Smooth muscle cell (in vitro differentiated cells): ENCODE results near the gene RTN3. TPM values are rescaled to one million over a fixed set of nuclear protein-coding genes. Genes with fewer than 3 reads are reported as not detected.
A peak's percentile ranks its signal among the peaks of the same experiment; 100 is the strongest.

ENCODE experiments used
- DNase-seq: peaks from one replicate; lab custom pipeline; 2025; ENCODE audit not compliant: unreplicated experiment; lab: John Stamatoyannopoulos, UW
- H2AFZ ChIP-seq: fragments of 200-600 bp; sonication (generic); 2 replicates; pipeline ENCODE4 v1.6.0; 2016; ENCODE audit warnings: antibody characterized with exemption, low read depth, mild to moderate bottlenecking
- H3F3A ChIP-seq: fragments of 200-600 bp; sonication (generic); 2 replicates; pipeline ENCODE4 v1.6.0; 2017; ENCODE audit warnings: antibody characterized with exemption, low read depth
- H3K27ac ChIP-seq: fragments of 200-600 bp; sonication (generic); 2 replicates; pipeline ENCODE4 v1.5.1; 2016; ENCODE audit warnings: low read depth, mild to moderate bottlenecking
- H3K27me3 ChIP-seq: fragments of 200-600 bp; sonication (generic); 2 replicates; pipeline ENCODE4 v1.6.1; 2016; ENCODE audit warnings: low read depth, mild to moderate bottlenecking
- H3K36me3 ChIP-seq: fragments of 200-600 bp; sonication (generic); 2 replicates; pipeline ENCODE4 v1.5.1; 2016; ENCODE audit warnings: low read depth
- H3K4me1 ChIP-seq: fragments of 200-600 bp; sonication (generic); 2 replicates; pipeline ENCODE4 v1.5.1; 2016; ENCODE audit warnings: low read depth
- H3K4me2 ChIP-seq: fragments of 200-600 bp; sonication (generic); 2 replicates; pipeline ENCODE4 v1.6.0; 2016; ENCODE audit warnings: mild to moderate bottlenecking
- H3K4me3 ChIP-seq: fragments of 200-600 bp; sonication (generic); 2 replicates; pipeline ENCODE4 v1.5.1; 2016; ENCODE audit warnings: mild to moderate bottlenecking
- H3K79me2 ChIP-seq: fragments of 200-600 bp; sonication (generic); 2 replicates; pipeline ENCODE4 v1.6.0; 2016; ENCODE audit warnings: low read depth, mild to moderate bottlenecking
- H3K9ac ChIP-seq: fragments of 200-600 bp; sonication (generic); 2 replicates; pipeline ENCODE4 v1.6.0; 2016; ENCODE audit warnings: low read depth
- H3K9me3 ChIP-seq: fragments of 200-600 bp; sonication (generic); replicated peaks from 2 replicates; pipeline ENCODE4 v1.5.1; 2016; ENCODE audit warnings: low read depth
- H4K20me1 ChIP-seq: fragments of 200-600 bp; sonication (generic); 2 replicates; pipeline ENCODE4 v1.6.0; 2016; ENCODE audit warnings: low read depth
- CTCF ChIP-seq: fragments of 200-600 bp; sonication (generic); IDR thresholded peaks from 2 replicates; pipeline ENCODE4 v1.5.1; 2017; ENCODE audit warnings: borderline replicate concordance, mild to moderate bottlenecking, antibody characterized with exemption; ENCODE audit not compliant: insufficient read depth, poor library complexity, severe bottlenecking
- WGBS: methylation state at CpG from one replicate; pipeline ENCODE4 v1.1.7; 2016; ENCODE audit warnings: low lambda C conversion rate; 5-methylcytosine and 5-hydroxymethylcytosine counted together
- polyA plus RNA-seq: library from polyadenylated mRNA; unstranded; fragments of >200 nt; fragmentation: Nextera tagmentation; extraction: Ambion mirVana; gene quantifications from 2 replicates; pipeline ENCODE4 v1.2.1, GENCODE V29; 2016
- total RNA-seq: library from RNA; depleted of rRNA; stranded (reverse); fragments of >200 nt; gene quantifications from 2 replicates; pipeline ENCODE4 v1.2.3, GENCODE V29; 2014

The RTN3 gene
- total and polyA plus RNA-seq, 2 experiments from 2014 or later: 43.5 to 64.9 TPM

- H3K79me2 ChIP-seq: peaks cover 58% of the 10 kb centered on the region
- H3F3A ChIP-seq: peaks cover 28% of the 10 kb centered on the region
- no peak for TF ChIP-seq CTCF
- H3K9me3 ChIP-seq: no peaks in the 10 kb centered on the region
- H2AFZ ChIP-seq: no peak overlapping the region
- H3K4me1 ChIP-seq: peaks cover 7% of the 10 kb centered on the region
- H3K27me3 ChIP-seq: no peaks in the 10 kb centered on the region
- no peak overlapping the region for H3K4me2 ChIP-seq
- H3K9ac ChIP-seq: no peak overlapping the region
- H3K27ac ChIP-seq: peak overlapping the region; percentile 89
- H3K4me3 ChIP-seq: no peak overlapping the region
- H3K36me3 ChIP-seq: no peaks in the 10 kb centered on the region
- WGBS: 84% methylated on average over 6 of the region's 6 CpGs
- no peak for DNase-seq
- peaks cover 71% of the 10 kb centered on the region for H4K20me1 ChIP-seq
These were observed 30.5 kb downstream of the RTN3 start for GRCh38 chr11:63711838-63712237.

GRCh38 chr11:63713766-63714165, 32.5 kb downstream of the RTN3 start:
- Histone ChIP-seq H3K4me2 (no peak overlapping the region), H3F3A (peaks cover 28% of the 10 kb centered on the region), H3K4me3 (no peak overlapping the region), H3K36me3 (no peaks in the 10 kb centered on the region), H3K79me2 (peaks cover 54% of the 10 kb centered on the region), H3K4me1 (peaks cover 7% of the 10 kb centered on the region), H3K9me3 (no peaks in the 10 kb centered on the region), H3K27me3 (no peaks in the 10 kb centered on the region), H3K9ac (no peak overlapping the region), H4K20me1 (peaks cover 64% of the 10 kb centered on the region), H3K27ac (no peak overlapping the region), H2AFZ (no peak overlapping the region)
- TF ChIP-seq CTCF: no peak
- WGBS: 95% methylated on average over 2 of the region's 2 CpGs
- DNase-seq: no peak

GRCh38 chr11:63716046-63716445, 34.7 kb downstream of the RTN3 start:
- no peak overlapping the region for H2AFZ ChIP-seq
- DNase-seq: no peak
- H3K27me3 ChIP-seq: no peaks in the 10 kb centered on the region
- H3F3A ChIP-seq: peaks cover 12% of the 10 kb centered on the region
- no peaks in the 10 kb centered on the region for H3K9me3 ChIP-seq
- no peak for TF ChIP-seq CTCF
- no peak overlapping the region for H3K9ac ChIP-seq
- H3K27ac ChIP-seq: no peak overlapping the region
- H3K79me2 ChIP-seq: peaks cover 52% of the 10 kb centered on the region
- H3K4me2 ChIP-seq: no peak overlapping the region
- peaks cover 55% of the 10 kb centered on the region for H4K20me1 ChIP-seq
- no peaks in the 10 kb centered on the region for H3K4me1 ChIP-seq
- no peak overlapping the region for H3K4me3 ChIP-seq
- no peaks in the 10 kb centered on the region for H3K36me3 ChIP-seq

- no peak overlapping the region for H3K4me2 ChIP-seq
- H3K4me3 ChIP-seq: no peak overlapping the region
- no peak overlapping the region for H3K27ac ChIP-seq
- DNase-seq: no peak
- H3K79me2 ChIP-seq: peaks cover 37% of the 10 kb centered on the region
- WGBS: 52% methylated on average over 1 of the region's 1 CpG
- H3K27me3 ChIP-seq: no peaks in the 10 kb centered on the region
- peaks cover 37% of the 10 kb centered on the region for H4K20me1 ChIP-seq
- no peaks in the 10 kb centered on the region for H3F3A ChIP-seq
- H3K9ac ChIP-seq: no peak overlapping the region
- no peaks in the 10 kb centered on the region for H3K4me1 ChIP-seq
- H3K9me3 ChIP-seq: no peaks in the 10 kb centered on the region
- H3K36me3 ChIP-seq: no peaks in the 10 kb centered on the region
- TF ChIP-seq CTCF: no peak
- H2AFZ ChIP-seq: no peak overlapping the region
These were observed 37.7 kb downstream of the RTN3 start for GRCh38 chr11:63719001-63719400.
